HG03025 (cell line): ENCODE data around the gene GPATCH3.
"Not testable (repeated sequence)": the region's sequence is repeated elsewhere in the genome, so short reads cannot be mapped to it uniquely, and the experiment has no call there.

Source experiments
- ATAC-seq: cut with Tn5 transposase; IDR thresholded peaks from one replicate; pipeline ENCODE4 v1.9.1; 2021; ENCODE audit warnings: mild to moderate bottlenecking, moderate library complexity; ENCODE audit not compliant: unreplicated experiment, low FRiP score

Gene GPATCH3

DNA sequence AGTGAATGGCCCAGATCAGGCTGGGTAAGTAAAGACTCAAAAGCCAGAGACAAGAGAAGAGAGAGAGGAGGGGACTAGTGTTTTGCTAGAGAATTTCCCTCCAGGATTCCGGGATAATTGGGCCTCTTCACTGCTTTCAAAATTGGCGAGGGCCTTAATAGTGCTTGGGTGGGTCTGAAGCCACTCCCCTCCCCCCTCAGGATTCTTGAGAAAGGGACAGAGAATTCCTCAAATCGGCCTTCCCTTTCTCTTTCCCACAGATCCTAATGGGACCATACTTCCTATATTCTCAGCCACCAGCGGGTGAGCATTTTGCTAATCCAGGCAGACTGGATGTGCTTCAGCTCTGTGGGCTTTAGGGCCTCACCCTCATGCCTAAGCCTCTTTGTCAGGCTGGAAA, 25.4 kb downstream of the GPATCH3 start:
- no peak for ATAC-seq

DNA sequence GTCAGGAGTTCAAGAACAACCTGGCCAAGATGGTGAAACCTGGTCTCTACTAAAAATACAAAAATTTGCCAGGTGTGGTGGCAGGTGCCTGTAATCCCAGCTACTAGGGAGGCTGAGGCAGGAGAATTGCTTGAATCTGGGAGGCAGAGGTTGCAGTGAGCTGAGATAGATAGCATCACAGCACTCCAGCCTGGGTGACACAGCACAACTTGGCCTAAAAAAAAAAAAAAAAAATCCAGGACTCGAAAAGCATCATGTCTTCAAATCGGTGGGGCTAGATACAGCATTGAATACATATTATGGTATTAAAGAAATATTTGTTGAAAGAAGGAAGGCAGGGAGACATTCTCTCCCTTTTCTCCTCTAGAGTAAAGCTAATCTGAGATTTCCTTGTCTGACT, 27.2 kb downstream of the GPATCH3 start:
- ATAC-seq: not testable (repeated sequence)

DNA sequence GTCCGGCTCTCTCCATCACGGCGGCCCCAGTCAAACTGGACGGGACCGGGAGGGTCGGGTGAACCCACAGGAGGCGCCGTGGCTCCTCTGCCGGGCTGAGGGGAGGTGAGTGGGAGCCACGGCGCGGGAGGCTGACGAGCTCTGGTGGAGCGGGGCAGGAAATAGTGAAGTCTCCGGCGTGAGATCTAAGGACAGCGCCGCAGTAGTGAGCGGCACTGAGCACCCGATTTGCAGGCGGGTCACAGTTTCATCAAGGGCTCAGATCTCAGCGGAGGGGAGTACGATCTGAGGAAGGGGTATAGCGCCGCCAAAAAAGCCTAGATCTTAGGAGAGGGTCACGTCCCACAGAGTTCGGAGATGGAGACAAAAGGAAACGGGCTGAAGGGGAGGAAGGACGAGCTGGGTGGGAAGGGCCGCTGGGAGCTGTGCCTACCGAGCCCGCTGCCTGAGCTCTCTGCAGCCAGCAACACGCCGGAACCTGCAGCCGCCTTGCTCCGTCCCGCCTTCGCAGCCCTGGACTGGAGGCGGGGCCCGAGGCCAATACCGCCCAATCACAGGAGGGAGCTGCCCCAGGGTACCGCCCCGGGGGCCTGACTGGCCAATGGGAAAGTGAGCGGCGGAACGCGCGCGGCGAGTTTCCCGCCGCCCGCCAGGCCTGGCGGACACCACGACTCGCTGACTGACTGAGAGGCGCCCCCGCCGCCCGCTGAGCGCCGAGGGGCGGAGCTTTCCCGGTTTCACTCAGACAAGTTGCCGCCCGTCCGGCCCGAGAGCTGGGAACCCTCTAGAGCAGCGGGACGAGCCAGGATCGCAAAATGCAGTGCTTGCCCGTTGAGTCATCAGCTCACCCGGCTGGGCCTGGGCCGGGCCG, 35.4 kb downstream of the GPATCH3 start:
- peak; percentile 69 for ATAC-seq

DNA sequence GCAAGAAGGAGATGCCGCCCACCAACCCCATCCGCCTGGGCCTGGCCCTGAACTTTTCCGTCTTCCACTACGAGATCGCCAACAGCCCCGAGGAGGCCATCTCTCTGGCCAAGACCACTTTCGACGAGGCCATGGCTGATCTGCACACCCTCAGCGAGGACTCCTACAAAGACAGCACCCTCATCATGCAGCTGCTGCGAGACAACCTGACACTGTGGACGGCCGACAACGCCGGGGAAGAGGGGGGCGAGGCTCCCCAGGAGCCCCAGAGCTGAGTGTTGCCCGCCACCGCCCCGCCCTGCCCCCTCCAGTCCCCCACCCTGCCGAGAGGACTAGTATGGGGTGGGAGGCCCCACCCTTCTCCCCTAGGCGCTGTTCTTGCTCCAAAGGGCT, 36.6 kb downstream of the GPATCH3 start:
- no peak for ATAC-seq

DNA sequence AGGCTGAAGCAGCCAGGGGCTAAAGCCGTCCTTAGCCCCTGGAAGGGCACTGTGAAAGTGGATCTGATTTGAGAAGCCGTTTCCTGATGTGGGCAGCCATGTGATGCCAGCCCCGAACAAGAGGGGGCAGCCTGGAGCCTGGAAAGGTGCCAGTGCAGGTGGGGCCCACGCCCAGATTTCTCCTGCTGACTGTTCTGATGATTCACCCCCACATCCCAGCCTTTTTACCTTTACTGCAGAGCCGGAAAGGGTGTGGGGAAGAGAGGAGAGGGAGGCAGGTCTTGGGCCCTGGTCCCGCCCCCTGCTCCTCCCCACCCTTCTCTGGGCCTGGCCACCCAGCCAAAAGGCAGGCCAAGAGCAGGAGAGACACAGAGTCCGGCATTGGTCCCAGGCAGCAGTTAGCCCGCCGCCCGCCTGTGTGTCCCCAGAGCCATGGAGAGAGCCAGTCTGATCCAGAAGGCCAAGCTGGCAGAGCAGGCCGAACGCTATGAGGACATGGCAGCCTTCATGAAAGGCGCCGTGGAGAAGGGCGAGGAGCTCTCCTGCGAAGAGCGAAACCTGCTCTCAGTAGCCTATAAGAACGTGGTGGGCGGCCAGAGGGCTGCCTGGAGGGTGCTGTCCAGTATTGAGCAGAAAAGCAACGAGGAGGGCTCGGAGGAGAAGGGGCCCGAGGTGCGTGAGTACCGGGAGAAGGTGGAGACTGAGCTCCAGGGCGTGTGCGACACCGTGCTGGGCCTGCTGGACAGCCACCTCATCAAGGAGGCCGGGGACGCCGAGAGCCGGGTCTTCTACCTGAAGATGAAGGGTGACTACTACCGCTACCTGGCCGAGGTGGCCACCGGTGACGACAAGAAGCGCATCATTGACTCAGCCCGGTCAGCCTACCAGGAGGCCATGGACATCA, 37.2 kb downstream of the GPATCH3 start, which contains the start of gene SFN:
Gene SFN, plus strand, starts transcription at position 369 of the 904 bp plus-strand sequence. Its CDS starts 64 bp downstream, at position 433.
- no peak for ATAC-seq

DNA sequence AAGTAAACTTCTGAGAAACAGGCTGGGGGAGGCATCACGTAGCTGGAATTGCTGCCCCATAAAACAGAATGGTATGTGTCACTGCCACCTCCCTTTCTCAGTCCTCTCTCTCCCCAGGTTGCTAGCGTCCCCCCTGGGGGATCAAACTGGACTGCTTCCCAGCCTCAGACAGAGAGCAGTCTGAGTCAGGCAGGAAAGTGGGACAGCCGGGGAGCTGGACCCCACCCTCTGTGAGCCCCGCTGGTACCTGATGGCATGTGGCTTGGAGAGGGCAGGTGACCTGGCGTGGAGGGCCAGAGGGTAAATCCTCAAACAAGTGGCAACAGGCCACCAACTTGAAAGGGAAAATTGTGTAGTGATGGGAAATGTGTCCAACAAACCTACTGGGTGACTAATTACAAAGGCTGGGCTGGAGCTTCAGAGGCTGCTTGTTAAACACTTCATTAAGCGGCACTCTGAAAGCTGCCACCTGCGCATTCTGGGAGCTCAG, 38.3 kb downstream of the GPATCH3 start:
- no peak for ATAC-seq

DNA sequence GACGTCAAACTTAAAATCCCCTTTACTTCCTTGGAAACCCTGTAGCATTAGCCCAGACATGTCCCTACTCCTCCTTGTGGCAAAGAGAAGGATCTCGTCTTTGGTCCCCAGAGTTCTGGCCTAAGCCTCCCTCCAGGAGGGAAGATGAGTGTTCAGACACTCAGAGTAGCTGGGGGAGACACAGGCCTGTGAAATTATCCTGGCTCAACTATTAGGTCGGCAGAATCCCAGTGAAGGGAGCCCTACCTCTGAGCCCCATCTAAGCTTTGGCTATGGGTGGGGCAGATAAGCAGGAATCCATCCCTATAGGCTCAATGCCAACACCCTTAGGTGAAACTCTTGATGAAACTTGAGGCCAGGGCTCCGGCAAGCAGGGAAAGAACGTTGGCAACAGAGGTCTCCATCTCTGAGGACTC, 39.0 kb downstream of the GPATCH3 start:
- no peak for ATAC-seq

DNA sequence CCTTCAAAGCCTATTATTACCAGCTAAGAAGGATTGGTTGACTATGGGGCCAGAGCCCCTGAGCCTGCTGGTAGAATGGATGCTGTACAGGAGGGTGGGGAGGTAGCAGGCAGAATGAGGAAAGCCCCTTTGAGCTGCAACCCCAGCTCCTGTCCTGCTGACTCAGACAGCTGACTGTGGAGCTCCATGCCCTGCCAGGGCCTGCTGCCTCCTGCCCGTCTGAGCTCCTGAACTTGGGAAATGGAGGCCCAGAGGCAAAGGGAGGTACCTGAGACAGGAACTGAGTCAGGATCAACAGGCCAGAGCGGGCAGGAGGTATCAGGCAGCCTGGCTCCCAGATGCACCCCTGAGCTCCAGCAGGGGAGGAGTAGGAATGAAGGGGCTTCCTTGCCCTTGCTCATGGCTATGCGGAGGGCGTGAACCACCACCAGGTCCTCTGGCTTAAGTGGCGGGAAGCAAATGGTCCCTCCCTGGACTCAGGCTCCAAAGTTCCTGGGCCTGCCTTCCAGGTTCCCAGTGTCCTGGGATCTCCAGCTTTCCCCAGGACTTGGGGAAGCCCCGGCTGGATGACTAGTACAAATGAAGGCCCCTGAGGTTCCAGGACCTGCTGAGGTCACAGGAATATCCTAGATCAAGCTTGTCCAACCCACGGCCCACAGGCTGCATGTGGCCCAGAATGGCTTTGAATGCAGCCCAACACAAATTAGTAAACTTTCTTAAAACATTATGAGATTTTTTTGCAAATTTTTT, 41.2 kb downstream of the GPATCH3 start:
- ATAC-seq: no peak

DNA sequence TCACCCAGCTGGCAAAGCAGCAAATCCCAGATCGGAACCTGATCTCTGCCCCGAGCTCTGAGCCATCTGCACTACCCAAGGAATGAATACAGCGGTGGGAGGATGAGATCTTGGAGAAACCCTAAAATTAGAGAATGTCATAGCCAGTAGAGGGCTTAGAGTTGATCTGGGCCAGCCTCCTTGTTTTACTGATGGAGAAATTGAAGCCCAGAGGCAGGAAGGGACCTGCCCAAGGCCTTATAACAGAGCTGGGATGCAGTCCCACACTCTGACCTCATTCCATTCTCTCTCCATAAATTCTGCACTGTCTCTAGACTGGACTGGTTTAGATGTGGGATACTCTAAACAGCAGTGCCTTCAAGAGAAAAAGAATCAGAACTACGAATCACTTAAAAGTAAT, 42.1 kb downstream of the GPATCH3 start:
- no peak for ATAC-seq

DNA sequence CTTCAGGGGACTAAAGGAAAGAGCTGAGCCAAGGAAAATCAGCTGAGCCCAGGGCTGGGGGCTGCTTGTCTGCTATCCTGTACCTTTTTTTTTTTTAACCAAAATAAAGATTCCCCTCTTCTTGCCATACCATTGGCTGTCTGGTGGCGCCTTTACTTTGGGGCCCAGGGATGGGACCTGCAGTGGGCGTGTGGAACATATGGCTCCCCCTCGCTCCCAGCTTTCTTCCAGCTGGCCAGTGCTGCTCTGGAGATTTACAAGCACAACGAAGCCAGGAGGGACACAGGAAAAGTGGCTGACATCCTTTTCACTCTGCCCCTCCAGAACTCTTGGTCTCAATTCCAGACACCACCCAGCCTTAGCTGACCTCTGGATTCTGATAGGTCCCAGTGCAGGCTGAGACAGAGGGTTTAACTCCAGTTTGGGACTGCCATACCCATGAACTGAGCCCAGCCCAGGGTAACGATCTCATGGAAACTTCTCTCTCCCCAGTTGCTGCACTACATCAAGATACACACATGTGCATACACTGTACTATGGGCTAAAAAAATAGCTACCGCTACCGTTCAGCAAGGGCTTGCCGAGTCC, 42.7 kb downstream of the GPATCH3 start:
- ATAC-seq: no peak

DNA sequence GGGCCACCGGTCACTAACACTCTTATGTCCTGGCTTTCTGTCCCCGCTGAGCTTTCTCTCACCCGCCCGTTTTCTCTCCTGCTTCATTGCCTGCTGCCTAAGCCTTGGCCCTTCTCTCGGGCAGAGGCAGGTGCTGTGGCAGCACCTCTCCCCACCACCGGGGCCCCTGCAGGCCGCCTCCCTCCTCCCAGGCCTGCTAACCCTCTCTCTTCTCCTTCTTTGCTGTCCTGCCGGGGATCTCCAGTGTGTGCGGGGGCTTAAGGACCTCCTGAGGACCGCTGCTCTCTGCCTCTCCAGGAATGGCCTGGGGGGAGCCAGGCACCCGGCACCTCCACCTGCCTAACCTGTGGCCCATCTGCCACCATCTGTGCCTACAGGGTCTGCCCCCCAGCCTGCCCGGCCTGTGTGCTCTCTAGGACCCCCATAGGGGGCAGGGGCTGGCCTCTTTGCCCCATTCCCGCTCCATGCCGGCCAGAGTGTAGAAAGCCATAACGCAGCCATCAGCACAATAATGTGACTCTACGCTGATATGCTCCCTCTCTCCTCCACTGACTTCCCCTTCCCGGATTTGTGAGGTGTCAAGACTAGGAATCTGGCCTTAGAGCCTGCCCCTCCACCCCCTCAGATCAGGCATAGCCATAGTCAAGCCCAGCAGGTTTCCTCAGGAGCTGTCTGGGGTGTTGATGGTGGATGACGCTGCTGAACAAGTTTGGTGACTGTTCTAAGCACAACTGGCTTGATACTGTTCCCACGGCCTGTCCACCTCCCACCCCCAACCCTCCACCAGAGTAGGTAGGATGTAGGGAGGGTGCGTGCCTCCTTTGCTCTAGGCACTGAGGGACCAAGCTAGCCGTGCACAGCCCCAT, 43.4 kb downstream of the GPATCH3 start:
- no peak for ATAC-seq

DNA sequence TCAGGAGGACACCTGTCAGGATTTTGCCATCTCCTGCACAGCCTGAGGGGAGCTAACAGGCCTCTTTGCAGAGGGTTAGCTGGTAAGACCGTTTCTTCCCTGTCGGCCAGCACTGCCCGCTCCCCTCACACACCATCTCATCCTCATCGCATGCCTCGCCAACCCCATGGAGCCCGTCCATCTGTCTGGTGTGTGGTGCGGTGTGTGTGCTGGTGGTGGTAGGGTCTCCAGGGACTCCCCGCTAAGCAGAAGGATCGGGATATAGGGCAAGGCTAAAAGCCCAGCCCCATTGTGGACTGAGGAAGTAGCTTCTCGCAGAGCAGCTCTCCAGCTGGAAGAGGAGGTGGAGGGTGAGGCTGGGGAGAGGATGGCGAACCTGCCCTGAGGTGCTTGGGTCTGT, 44.1 kb downstream of the GPATCH3 start:
- no peak for ATAC-seq

DNA sequence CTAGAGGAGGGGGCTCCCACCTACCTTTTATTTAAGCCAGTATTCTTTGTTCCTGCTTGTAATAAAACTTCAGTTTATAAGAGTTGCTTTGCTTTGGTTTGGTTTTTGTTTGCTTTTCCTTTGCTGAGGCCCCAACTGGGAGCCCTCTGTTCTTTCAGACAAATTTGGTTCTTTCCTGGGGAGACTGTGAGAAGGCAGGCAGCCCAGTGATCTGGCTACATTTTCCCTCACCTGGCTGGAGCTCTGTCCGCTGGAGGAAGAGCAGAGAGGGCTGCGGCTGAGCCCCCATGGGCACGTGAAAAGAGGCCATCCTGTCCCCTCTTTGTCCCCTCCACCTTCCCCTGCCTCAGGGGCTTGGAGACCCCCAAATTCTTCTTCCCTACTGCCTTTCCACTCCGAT, 44.6 kb downstream of the GPATCH3 start:
- ATAC-seq: no peak

DNA sequence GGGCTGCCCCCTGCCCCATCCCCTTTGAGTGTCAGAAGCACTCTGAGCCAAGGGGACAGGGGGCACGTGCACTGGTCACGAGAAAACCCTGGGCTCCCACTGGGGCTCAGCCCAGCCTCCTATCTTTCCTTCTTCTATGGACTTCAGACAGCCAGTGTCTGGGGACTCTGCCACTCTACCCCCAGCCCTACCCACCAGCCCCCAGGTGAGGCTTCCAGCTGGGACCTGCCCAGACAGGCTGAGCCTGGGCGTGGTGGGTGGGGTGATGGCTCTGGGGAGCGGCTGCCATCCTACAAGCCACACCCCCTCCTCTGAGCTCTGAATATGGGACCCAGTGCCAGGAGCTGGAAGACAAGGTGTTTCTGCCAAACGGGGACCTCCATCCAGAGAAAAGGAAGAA, 45.4 kb downstream of the GPATCH3 start:
- no peak for ATAC-seq

DNA sequence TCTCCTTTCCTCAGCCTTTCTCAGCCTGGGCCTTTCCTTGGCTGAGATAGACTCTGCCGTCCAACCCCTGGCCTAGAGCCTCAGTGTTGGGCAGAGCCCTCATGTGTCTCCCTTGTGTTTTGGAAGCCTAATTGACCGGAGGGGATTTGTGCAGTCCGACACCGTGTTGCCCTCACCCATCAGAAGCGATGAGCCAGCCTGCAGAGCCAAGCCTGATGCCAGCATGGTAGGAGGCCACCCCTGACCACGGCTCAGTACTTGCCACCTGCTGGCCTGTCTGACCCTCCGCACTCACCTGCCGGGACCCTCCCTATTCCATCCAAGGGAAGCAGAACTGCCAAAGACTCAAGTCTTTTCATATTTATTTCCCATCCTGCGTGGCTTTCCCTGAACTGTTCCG, 46.7 kb downstream of the GPATCH3 start:
- no peak for ATAC-seq

DNA sequence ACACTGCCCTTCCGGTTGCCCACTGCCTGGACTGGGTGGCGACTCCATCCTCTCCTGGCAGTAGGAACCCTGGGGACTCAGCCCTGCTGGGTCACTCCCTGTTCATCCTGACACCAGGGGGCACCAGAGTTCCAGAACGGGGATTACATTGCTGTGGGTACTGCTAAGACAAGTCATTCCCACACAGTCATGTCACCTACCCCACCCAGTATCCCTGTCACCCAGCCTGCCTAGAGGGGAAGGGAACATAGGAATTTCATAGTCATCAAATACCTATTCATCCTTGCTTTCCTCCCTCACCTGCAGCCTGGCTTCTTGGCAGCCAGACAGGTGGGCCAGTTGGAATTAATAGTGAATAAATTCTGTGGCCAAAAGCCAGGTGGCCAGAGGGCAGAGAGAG, 47.1 kb downstream of the GPATCH3 start:
- ATAC-seq: no peak

DNA sequence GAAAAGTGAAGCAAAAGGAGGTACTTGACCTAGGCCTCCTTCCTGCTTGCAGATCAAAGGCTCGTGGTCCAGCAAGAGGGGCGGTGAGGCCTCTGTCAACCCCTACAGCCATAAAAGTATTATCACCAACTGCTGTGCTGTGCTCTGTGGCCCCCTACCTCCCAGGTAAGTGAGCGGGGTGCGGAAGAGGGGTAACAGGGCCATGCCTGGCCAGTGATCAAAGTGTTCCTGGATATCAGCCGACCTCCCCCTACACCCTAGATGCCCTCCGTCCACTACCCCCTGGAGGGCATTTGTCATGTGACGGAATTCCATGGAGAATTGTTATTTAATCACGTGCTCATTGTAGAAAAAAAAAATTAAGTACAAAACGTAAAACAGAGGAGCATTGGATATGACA, 47.6 kb downstream of the GPATCH3 start:
- ATAC-seq: no peak

DNA sequence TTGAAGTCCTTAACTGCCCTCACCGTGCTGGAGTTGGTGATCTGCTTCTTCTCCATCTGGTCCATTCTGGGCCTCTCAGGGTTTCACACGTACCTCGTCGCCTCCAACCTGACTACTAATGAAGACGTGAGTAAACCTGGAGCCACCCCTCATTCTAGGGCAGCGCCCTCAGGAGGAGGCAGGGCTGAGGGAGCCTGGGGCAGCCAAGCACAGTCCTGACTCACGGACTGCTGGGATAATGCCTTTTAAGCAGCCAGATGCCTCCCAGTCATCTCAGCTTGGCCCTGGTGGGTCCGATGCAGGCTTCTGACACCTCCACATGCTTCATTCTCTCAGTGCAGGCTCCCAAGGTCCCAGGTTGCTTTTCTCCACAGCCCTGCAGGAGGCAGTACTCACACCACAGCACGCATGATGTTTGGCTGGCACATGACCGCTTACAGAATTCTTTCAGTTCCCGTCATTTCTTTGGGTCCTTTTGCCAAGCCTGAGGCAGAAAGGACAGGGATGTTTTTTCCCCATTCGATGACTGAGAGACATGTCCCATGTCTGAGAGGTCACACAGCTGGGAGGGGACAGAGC, 49.1 kb downstream of the GPATCH3 start:
- no peak for ATAC-seq
